HEK293T (cell line): ENCODE data around the gene ATG101.

Experiments
- CTCF ChIA-PET: fragments of 350-600 bp; formaldehyde crosslinking; extraction: SDS; loops from one replicate; lab custom pipeline; 2021; ENCODE audit warnings: antibody characterized with exemption, inconsistent platforms; lab: Yijun Ruan, JAX
- POLR2A ChIA-PET: fragments of 350-600 bp; formaldehyde crosslinking; extraction: SDS; loops from one replicate; lab custom pipeline; 2020; ENCODE audit warnings: antibody characterized with exemption, inconsistent platforms; lab: Yijun Ruan, JAX
- DNase-seq: peaks from one replicate; pipeline ENCODE4 v3.0.0; 2012; ENCODE audit warnings: mixed read lengths; ENCODE audit errors: extremely low spot score
- ARNT ChIP-seq: fragments of 450-650 bp; IDR thresholded peaks from 2 replicates; pipeline ENCODE4 v1.6.1; 2017; ENCODE audit warnings: mild to moderate bottlenecking
- BHLHE40 ChIP-seq: fragments of 450-650 bp; IDR thresholded peaks from 2 replicates; pipeline ENCODE4 v1.6.1; 2016; ENCODE audit warnings: mild to moderate bottlenecking, moderate library complexity, borderline replicate concordance
- CTBP1 ChIP-seq: fragments of 450-650 bp; IDR thresholded peaks from 2 replicates; pipeline ENCODE4 v1.6.1; 2016; ENCODE audit warnings: borderline replicate concordance
- ELF4 ChIP-seq: fragments of 450-650 bp; IDR thresholded peaks from 2 replicates; pipeline ENCODE4 v1.6.1; 2017; ENCODE audit warnings: antibody characterized with exemption
- FOXA1 ChIP-seq: fragments of 450-650 bp; IDR thresholded peaks from 2 replicates; pipeline ENCODE4 v1.6.1; 2016; ENCODE audit warnings: mild to moderate bottlenecking
- FOXK2 ChIP-seq: fragments of 450-650 bp; IDR thresholded peaks from 2 replicates; pipeline ENCODE4 v1.6.1; 2016; ENCODE audit warnings: mild to moderate bottlenecking
- FOXM1 ChIP-seq: fragments of 450-650 bp; IDR thresholded peaks from 2 replicates; pipeline ENCODE4 v1.6.1; 2017; ENCODE audit warnings: mild to moderate bottlenecking, borderline replicate concordance
- HDGF ChIP-seq: fragments of 450-650 bp; IDR thresholded peaks from 2 replicates; pipeline ENCODE4 v1.6.1; 2017; ENCODE audit warnings: antibody characterized with exemption, borderline replicate concordance
- L3MBTL2 ChIP-seq: fragments of 450-650 bp; conservative IDR thresholded peaks from 2 replicates; pipeline ENCODE4 v1.6.1; 2016; ENCODE audit warnings: mild to moderate bottlenecking
- LEF1 ChIP-seq: fragments of 450-650 bp; IDR thresholded peaks from 2 replicates; pipeline ENCODE4 v1.6.1; 2017; ENCODE audit warnings: mild to moderate bottlenecking, borderline replicate concordance
- NFRKB ChIP-seq: fragments of 450-650 bp; IDR thresholded peaks from 2 replicates; pipeline ENCODE4 v1.6.1; 2016; ENCODE audit warnings: mild to moderate bottlenecking, moderate library complexity
- PKNOX1 ChIP-seq: fragments of 450-650 bp; IDR thresholded peaks from 2 replicates; pipeline ENCODE4 v1.6.1; 2016
- SP1 ChIP-seq: fragments of 450-650 bp; IDR thresholded peaks from 2 replicates; pipeline ENCODE4 v1.6.1; 2017
- SUZ12 ChIP-seq: fragments of 450-650 bp; IDR thresholded peaks from 2 replicates; pipeline ENCODE4 v1.6.1; 2016; ENCODE audit warnings: mild to moderate bottlenecking
- TARDBP ChIP-seq: fragments of 450-650 bp; IDR thresholded peaks from 2 replicates; pipeline ENCODE4 v1.6.1; 2016
- ZNF384 ChIP-seq: fragments of 450-650 bp; IDR thresholded peaks from 2 replicates; pipeline ENCODE4 v1.6.1; 2016

Gene ATG101

GRCh38 chr12:52059582-52060497 is 9.9 kb upstream of the ATG101 start:
- POLR2A ChIA-PET: interaction anchor here (1.1 to 1.4 kb wide), 2 partner anchors 8 to 10 kb away, joined by 3 to 4 read pairs; partner anchors contain the start of gene ATG101
- CTCF ChIA-PET: interaction anchor here (0.5 to 1.2 kb wide), 4 partner anchors 35 to 837 kb away, joined by 4 to 7 read pairs (median 6); no protein-coding TSS in a partner anchor
- no peak for DNase-seq
- TF ChIP-seq BHLHE40 (no peak), ELF4 (no peak), SP1 (no peak), FOXM1 (no peak), FOXK2 (no peak), CTBP1 (no peak), HDGF (no peak), TARDBP (no peak), LEF1 (no peak), PKNOX1 (no peak), ZNF384 (no peak)

GRCh38 chr12:52060498-52061177 is 9.1 kb upstream of the ATG101 start:
- no peak for TF ChIP-seq L3MBTL2
- TF ChIP-seq HDGF: no peak
- TF ChIP-seq LEF1: no peak
- TF ChIP-seq BHLHE40: no peak
- no peak for TF ChIP-seq FOXK2
- TF ChIP-seq CTBP1: no peak
- TF ChIP-seq FOXA1: no peak
- CTCF ChIA-PET: interaction anchor here (0.5 to 1.1 kb wide), 4 partner anchors 35 to 837 kb away, joined by 3 to 7 read pairs (median 5); no protein-coding TSS in a partner anchor
- POLR2A ChIA-PET: interaction anchor here (0.9 to 1.1 kb wide), 2 partner anchors 9 kb away, joined by 3 read pairs; partner anchors contain the start of gene ATG101
- no peak for DNase-seq

- ChIA-PET CTCF (interaction anchor here (1.1 to 2.0 kb wide), 2 partner anchors 36 kb away, joined by 3 to 5 read pairs; no protein-coding TSS in a partner anchor), POLR2A (interaction anchor here (0.9 kb wide), 2 partner anchors 8 to 24 kb away, joined by 3 read pairs; partner anchors contain the start of gene ATG101)
- TF ChIP-seq ELF4 (no peak), L3MBTL2 (no peak), LEF1 (no peak), ZNF384 (no peak), FOXK2 (no peak), BHLHE40 (no peak)
- DNase-seq: no peak
Observed at GRCh38 chr12:52061470-52062166, 8.2 kb upstream of the ATG101 start.

GRCh38 chr12:52062167-52063081 is 7.4 kb upstream of the ATG101 start:
- ChIA-PET CTCF (interaction anchor here (0.7 to 2.0 kb wide), 2 partner anchors 33 to 37 kb away, joined by 3 to 5 read pairs; no protein-coding TSS in a partner anchor), POLR2A (interaction anchor here (0.9 kb wide), 1 partner anchor 25 kb away, joined by 3 read pairs; no protein-coding TSS in a partner anchor)
- no peak for DNase-seq
- TF ChIP-seq HDGF (no peak), PKNOX1 (no peak), ARNT (no peak), ZNF384 (no peak), BHLHE40 (no peak), FOXK2 (no peak), NFRKB (no peak), LEF1 (no peak), CTBP1 (no peak), TARDBP (no peak), SP1 (no peak), ELF4 (no peak), L3MBTL2 (no peak), SUZ12 (no peak), FOXA1 (no peak), FOXM1 (no peak)
